Neural progenitor cell (in vitro differentiated cells): ENCODE data around the gene TMEM184A. TPM values are rescaled to one million over a fixed set of nuclear protein-coding genes. Genes with fewer than 3 reads are reported as not detected.
A peak's percentile ranks its signal among the peaks of the same experiment; 100 is the strongest.

Experiments used
- DNase-seq: peaks from one replicate; pipeline ENCODE4 v3.0.0-alpha.2; 2016; ENCODE audit warnings: low spot score
- H2AFZ ChIP-seq: fragments of 200-600 bp; sonication (generic); replicated peaks from 2 replicates; pipeline ENCODE4 v1.6.1; 2016; ENCODE audit warnings: antibody characterized with exemption
- H3F3A ChIP-seq: fragments of 200-600 bp; sonication (generic); 2 replicates; pipeline ENCODE4 v1.6.1; 2016; ENCODE audit warnings: antibody characterized with exemption, low read depth
- H3K27ac ChIP-seq: fragments of 200-600 bp; sonication (generic); 2 replicates; pipeline ENCODE4 v1.5.1; 2016; ENCODE audit warnings: mild to moderate bottlenecking
- H3K27me3 ChIP-seq: fragments of 200-600 bp; sonication (generic); 2 replicates; pipeline ENCODE4 v1.6.1; 2016; ENCODE audit warnings: mild to moderate bottlenecking, moderate library complexity
- H3K36me3 ChIP-seq: fragments of 200-600 bp; sonication (generic); 2 replicates; pipeline ENCODE4 v1.5.1; 2016
- H3K4me1 ChIP-seq: fragments of 200-600 bp; sonication (generic); 2 replicates; pipeline ENCODE4 v1.6.1; 2016; ENCODE audit warnings: mixed run types
- H3K4me2 ChIP-seq: fragments of 200-600 bp; sonication (generic); 2 replicates; pipeline ENCODE4 v1.6.1; 2016
- H3K4me3 ChIP-seq: fragments of 200-600 bp; sonication (generic); 2 replicates; pipeline ENCODE4 v1.5.1; 2016
- H3K79me2 ChIP-seq: fragments of 200-600 bp; sonication (generic); 2 replicates; pipeline ENCODE4 v1.6.1; 2016; ENCODE audit warnings: low read depth
- H3K9ac ChIP-seq: fragments of 200-600 bp; sonication (generic); 2 replicates; pipeline ENCODE4 v1.6.1; 2016
- H3K9me3 ChIP-seq: fragments of 200-600 bp; sonication (generic); 2 replicates; pipeline ENCODE4 v1.5.1; 2016; ENCODE audit warnings: low read depth
- H4K20me1 ChIP-seq: fragments of 200-600 bp; sonication (generic); 2 replicates; pipeline ENCODE4 v1.6.1; 2016; ENCODE audit warnings: low read depth
- H3K27ac Mint-ChIP-seq: 3 replicates; pipeline ENCODE4 v1.8.0; 2021; ENCODE audit warnings: mixed read lengths
- H3K27me3 Mint-ChIP-seq: 2 replicates; pipeline ENCODE4 v1.8.0; 2022; ENCODE audit warnings: low read depth, mild to moderate bottlenecking, inconsistent platforms, moderate library complexity, mixed read lengths; ENCODE audit not compliant: insufficient read depth
- H3K36me3 Mint-ChIP-seq: 3 replicates; pipeline ENCODE4 v1.8.0; 2021; ENCODE audit warnings: mixed read lengths
- H3K4me1 Mint-ChIP-seq: 3 replicates; pipeline ENCODE4 v1.8.0; 2021; ENCODE audit warnings: mixed read lengths
- H3K4me3 Mint-ChIP-seq: 3 replicates; pipeline ENCODE4 v1.8.0; 2021; ENCODE audit warnings: mild to moderate bottlenecking, moderate library complexity, mixed read lengths
- H3K9me3 Mint-ChIP-seq: 3 replicates; pipeline ENCODE4 v1.8.0; 2020; ENCODE audit warnings: mixed read lengths
- EZH2 ChIP-seq: fragments of 200-600 bp; sonication (generic); IDR thresholded peaks from 2 replicates; pipeline ENCODE4 v1.6.1; 2017; ENCODE audit warnings: antibody characterized with exemption, mild to moderate bottlenecking, moderate library complexity
- EZH2phosphoT487 ChIP-seq: fragments of 200-600 bp; sonication (generic); IDR thresholded peaks from 2 replicates; pipeline ENCODE4 v1.6.1; 2017; ENCODE audit warnings: antibody characterized with exemption
- total RNA-seq: library from RNA; depleted of rRNA; stranded (reverse); fragments of >200 nt; gene quantifications from 2 replicates; pipeline ENCODE4 v1.2.3, GENCODE V29; 2015; ENCODE audit warnings: low replicate concordance
- TF ChIP-seq, protein P1 (sequence below): fragments of 200-600 bp; sonication (generic); IDR thresholded peaks from 2 replicates; pipeline ENCODE4 v1.5.1; 2017; ENCODE audit warnings: antibody characterized with exemption, mild to moderate bottlenecking

TMEM184A gene
- total RNA-seq, 1 donor from 2014 or later: 0.17 TPM

- H3K4me3 ChIP-seq: no peak overlapping the region
- DNase-seq: no peak
- no peaks in the 10 kb centered on the region for H3K79me2 ChIP-seq
- H2AFZ ChIP-seq: no peak overlapping the region
- Mint-ChIP-seq H3K36me3 (no peaks in the 10 kb centered on the region), H3K9me3 (no peaks in the 10 kb centered on the region), H3K4me3 (no peak overlapping the region), H3K27me3 (no peaks in the 10 kb centered on the region), H3K27ac (peak overlapping the region; percentile 46), H3K4me1 (peaks cover 7% of the 10 kb centered on the region)
- no peaks in the 10 kb centered on the region for H3K36me3 ChIP-seq
- H3F3A ChIP-seq: no peaks in the 10 kb centered on the region
- H3K4me2 ChIP-seq: no peak overlapping the region
- H4K20me1 ChIP-seq: no peaks in the 10 kb centered on the region
- H3K27me3 ChIP-seq: no peaks in the 10 kb centered on the region
- no peaks in the 10 kb centered on the region for H3K9me3 ChIP-seq
- H3K27ac ChIP-seq: no peak overlapping the region
- TF ChIP-seq, protein P1, sequence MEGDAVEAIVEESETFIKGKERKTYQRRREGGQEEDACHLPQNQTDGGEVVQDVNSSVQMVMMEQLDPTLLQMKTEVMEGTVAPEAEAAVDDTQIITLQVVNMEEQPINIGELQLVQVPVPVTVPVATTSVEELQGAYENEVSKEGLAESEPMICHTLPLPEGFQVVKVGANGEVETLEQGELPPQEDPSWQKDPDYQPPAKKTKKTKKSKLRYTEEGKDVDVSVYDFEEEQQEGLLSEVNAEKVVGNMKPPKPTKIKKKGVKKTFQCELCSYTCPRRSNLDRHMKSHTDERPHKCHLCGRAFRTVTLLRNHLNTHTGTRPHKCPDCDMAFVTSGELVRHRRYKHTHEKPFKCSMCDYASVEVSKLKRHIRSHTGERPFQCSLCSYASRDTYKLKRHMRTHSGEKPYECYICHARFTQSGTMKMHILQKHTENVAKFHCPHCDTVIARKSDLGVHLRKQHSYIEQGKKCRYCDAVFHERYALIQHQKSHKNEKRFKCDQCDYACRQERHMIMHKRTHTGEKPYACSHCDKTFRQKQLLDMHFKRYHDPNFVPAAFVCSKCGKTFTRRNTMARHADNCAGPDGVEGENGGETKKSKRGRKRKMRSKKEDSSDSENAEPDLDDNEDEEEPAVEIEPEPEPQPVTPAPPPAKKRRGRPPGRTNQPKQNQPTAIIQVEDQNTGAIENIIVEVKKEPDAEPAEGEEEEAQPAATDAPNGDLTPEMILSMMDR: no peak
- TF ChIP-seq EZH2phosphoT487: no peak
- no peak for TF ChIP-seq EZH2
- H3K4me1 ChIP-seq: peaks cover 5% of the 10 kb centered on the region
- no peak overlapping the region for H3K9ac ChIP-seq
These were observed 3.9 kb upstream of the TMEM184A start for GRCh38 chr7:1559626-1560590.

DNA sequence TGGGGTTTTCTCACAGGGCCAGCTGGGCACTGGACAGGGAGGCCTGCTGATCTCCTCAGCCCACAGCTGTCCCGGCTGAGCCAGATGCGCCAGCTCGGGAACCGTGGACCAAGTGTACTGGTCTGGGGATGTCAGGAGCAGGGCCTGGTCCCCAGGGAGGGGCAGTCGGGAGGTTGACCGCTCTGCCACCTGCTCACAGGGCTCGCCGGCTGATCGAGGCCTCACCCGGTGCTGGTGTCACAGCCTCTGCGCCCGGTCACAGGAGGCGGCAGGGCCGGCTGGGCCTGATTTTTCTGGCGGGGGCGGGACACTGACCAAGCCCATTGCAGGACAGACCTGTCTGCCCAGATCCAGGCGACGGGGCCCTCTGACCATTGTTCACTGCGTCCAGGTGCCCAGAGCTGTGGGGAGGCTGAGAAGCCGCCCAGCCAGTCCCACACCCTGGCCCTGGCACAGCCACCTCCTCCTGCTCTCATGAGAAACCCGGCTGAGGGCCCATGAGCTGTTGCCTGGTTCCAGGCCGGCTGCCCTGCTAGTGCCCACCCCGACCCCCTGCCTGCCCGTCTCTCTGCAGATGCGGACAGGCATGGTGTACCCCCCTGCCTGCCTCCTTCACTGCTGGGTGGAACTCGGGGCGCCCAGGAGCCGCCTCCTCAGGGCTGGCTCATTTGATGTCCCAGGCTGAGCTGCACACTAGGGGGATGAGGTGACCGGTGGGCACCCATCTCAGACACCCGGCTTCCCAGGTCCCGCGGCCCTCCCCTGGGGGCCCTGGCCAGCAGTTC lies 3.0 kb upstream of the TMEM184A start:
- Histone ChIP-seq H3K27me3 (no peaks in the 10 kb centered on the region), H3K27ac (no peak overlapping the region), H3K9me3 (no peaks in the 10 kb centered on the region), H3K9ac (no peak overlapping the region), H3K4me2 (no peak overlapping the region), H3K36me3 (no peaks in the 10 kb centered on the region), H3K4me3 (no peak overlapping the region), H3F3A (no peaks in the 10 kb centered on the region), H2AFZ (no peak overlapping the region), H3K79me2 (no peaks in the 10 kb centered on the region), H4K20me1 (no peaks in the 10 kb centered on the region), H3K4me1 (peaks cover 5% of the 10 kb centered on the region)
- no peak for DNase-seq
- H3K27me3 Mint-ChIP-seq: no peaks in the 10 kb centered on the region
- no peak overlapping the region for H3K27ac Mint-ChIP-seq
- H3K36me3 Mint-ChIP-seq: no peaks in the 10 kb centered on the region
- no peak overlapping the region for H3K4me3 Mint-ChIP-seq
- TF ChIP-seq, protein P1: no peak
- TF ChIP-seq EZH2 (no peak), EZH2phosphoT487 (no peak)
- no peaks in the 10 kb centered on the region for H3K9me3 Mint-ChIP-seq
- H3K4me1 Mint-ChIP-seq: peaks cover 7% of the 10 kb centered on the region

- TF ChIP-seq EZH2phosphoT487: no peak
- TF ChIP-seq, protein P1: peak; percentile 7
- no peak for TF ChIP-seq EZH2
- no peaks in the 10 kb centered on the region for H3K9me3 Mint-ChIP-seq
- H2AFZ ChIP-seq: no peak overlapping the region
These were observed 2.3 kb upstream of the TMEM184A start for GRCh38 chr7:1558181-1558811.

More at GRCh38 chr7:1558181-1558811, 2.3 kb upstream of the TMEM184A start:
- no peak overlapping the region for H3K4me3 ChIP-seq
- peak overlapping the region; percentile 78 for H3K27ac Mint-ChIP-seq
- H3F3A ChIP-seq: no peaks in the 10 kb centered on the region
- DNase-seq: no peak
- no peak overlapping the region for H3K4me3 Mint-ChIP-seq
- H3K4me1 Mint-ChIP-seq: peaks cover 7% of the 10 kb centered on the region
- no peak overlapping the region for H3K9ac ChIP-seq
- peaks cover 5% of the 10 kb centered on the region for H3K4me1 ChIP-seq
- H3K27me3 Mint-ChIP-seq: no peaks in the 10 kb centered on the region
- H3K36me3 Mint-ChIP-seq: no peaks in the 10 kb centered on the region
- H4K20me1 ChIP-seq: no peaks in the 10 kb centered on the region
- no peaks in the 10 kb centered on the region for H3K36me3 ChIP-seq
- H3K4me2 ChIP-seq: no peak overlapping the region
- no peaks in the 10 kb centered on the region for H3K27me3 ChIP-seq
- H3K27ac ChIP-seq: no peak overlapping the region
- H3K9me3 ChIP-seq: no peaks in the 10 kb centered on the region
- no peaks in the 10 kb centered on the region for H3K79me2 ChIP-seq
